ENCODE data around the gene SPSB3. TPM values are rescaled to one million over a fixed set of nuclear protein-coding genes. Genes with fewer than 3 reads are reported as not detected.
"Not testable (repeated sequence)": the region's sequence is repeated elsewhere in the genome, so short reads cannot be mapped to it uniquely, and the experiment has no call there.

SPSB3 gene
- total RNA-seq, 4 donors from 2014 or later: 86.2 to 161 (median 88.3) TPM

GRCh38 chr16:1800701-1801100 lies 18.3 kb upstream of the SPSB3 start:
- no peak for DNase-seq
- H3K27me3 ChIP-seq: no peaks in the 10 kb centered on the region
- H3K9me3 ChIP-seq: no peaks in the 10 kb centered on the region
- no peak overlapping the region for H3K4me3 ChIP-seq
- in situ Hi-C loops (cut with MboI; ENCODE audit: low sequenced_read_pairs in 4 of 4): no loop called here
- TF ChIP-seq POLR2A (IDR thresholded peaks at IDR 0.05): no peak
- TF ChIP-seq CTCF (IDR thresholded peaks at IDR 0.05 in 4 of 5, conservative IDR thresholded peaks at IDR 0.05 in 1 of 5): no peak
- no peaks in the 10 kb centered on the region for H3K4me1 ChIP-seq
- H3K36me3 ChIP-seq: peaks cover 0 to 3% of the 10 kb centered on the region in 2 donors
- H3K27ac ChIP-seq: no peak overlapping the region
- intact Hi-C loops (cut with DNase I; ENCODE audit: low total_unique reads): no loop called here
- ATAC-seq: peak in 1 of 2 donors; percentile 21

- intact Hi-C loops (cut with DNase I; ENCODE audit: low total_unique reads); ATAC-seq; in situ Hi-C loops (cut with MboI; ENCODE audit: low sequenced_read_pairs in 4 of 4): not testable (repeated sequence)
Measured at GRCh38 chr16:1799263-1799662, 16.9 kb upstream of the SPSB3 start.

GRCh38 chr16:1794908-1795666 lies 12.7 kb upstream of the SPSB3 start:
- Histone ChIP-seq H3K27me3 (no peaks in the 10 kb centered on the region), H3K9me3 (no peaks in the 10 kb centered on the region), H3K36me3 (peaks cover 0 to 4% of the 10 kb centered on the region in 2 donors), H3K4me1 (no peaks in the 10 kb centered on the region), H3K27ac (no peak overlapping the region), H3K4me3 (no peak overlapping the region)
- intact Hi-C loops (cut with DNase I; ENCODE audit: low total_unique reads): no loop called here
- no peak for TF ChIP-seq CTCF (IDR thresholded peaks at IDR 0.05 in 4 of 5, conservative IDR thresholded peaks at IDR 0.05 in 1 of 5)
- no peak for TF ChIP-seq POLR2A (IDR thresholded peaks at IDR 0.05)
- peak in 1 of 2 donors; percentile 9 for DNase-seq
- ATAC-seq: no peak
- in situ Hi-C loops (cut with MboI; ENCODE audit: low sequenced_read_pairs in 4 of 4): no loop called here

More at GRCh38 chr16:1799263-1799662, 16.9 kb upstream of the SPSB3 start:
- H3K4me3 ChIP-seq, DNase-seq, H3K27ac ChIP-seq, H3K4me1 ChIP-seq, H3K27me3 ChIP-seq, H3K9me3 ChIP-seq, H3K36me3 ChIP-seq: not testable (repeated sequence)

- H3K27ac ChIP-seq: no peak overlapping the region
- ATAC-seq: no peak
- no peak overlapping the region for H3K4me3 ChIP-seq
- no peak for TF ChIP-seq POLR2A (IDR thresholded peaks at IDR 0.05)
- TF ChIP-seq CTCF (IDR thresholded peaks at IDR 0.05 in 4 of 5, conservative IDR thresholded peaks at IDR 0.05 in 1 of 5): no peak
- in situ Hi-C loops (cut with MboI; ENCODE audit: low sequenced_read_pairs in 4 of 4) (no loop called here), intact Hi-C loops (cut with DNase I; ENCODE audit: low total_unique reads) (no loop called here)
- no peaks in the 10 kb centered on the region for H3K4me1 ChIP-seq
- H3K36me3 ChIP-seq: peaks cover 0 to 4% of the 10 kb centered on the region in 2 donors
- DNase-seq: peak in 1 of 2 donors; percentile 10
- no peaks in the 10 kb centered on the region for H3K27me3 ChIP-seq
- no peaks in the 10 kb centered on the region for H3K9me3 ChIP-seq
Measured at GRCh38 chr16:1794221-1794871, 12.0 kb upstream of the SPSB3 start.

GRCh38 chr16:1793578-1794220 lies 11.3 kb upstream of the SPSB3 start, which contains the start of gene IGFALS:
IGFALS (minus strand) TSS chr16:1793705; CDS start chr16:1793652, 53 bp downstream.
- H3K4me3 ChIP-seq: no peak within 1 kb of the TSS
- peak in 1 of 2 donors; percentile 8 for DNase-seq
- H3K27ac ChIP-seq: no peak within 1 kb of the TSS
- in situ Hi-C loops (cut with MboI; ENCODE audit: low sequenced_read_pairs in 4 of 4) (no loop called here), intact Hi-C loops (cut with DNase I; ENCODE audit: low total_unique reads) (no loop called here)
- TF ChIP-seq POLR2A (IDR thresholded peaks at IDR 0.05): no peak
- TF ChIP-seq CTCF (IDR thresholded peaks at IDR 0.05 in 4 of 5, conservative IDR thresholded peaks at IDR 0.05 in 1 of 5): no peak
- no peaks in the 10 kb centered on the region for H3K9me3 ChIP-seq
- no peak for ATAC-seq
- H3K4me1 ChIP-seq: no peaks in the 10 kb centered on the region
- peaks cover 0 to 11% of the 10 kb centered on the region in 2 donors for H3K36me3 ChIP-seq
- H3K27me3 ChIP-seq: no peaks in the 10 kb centered on the region

All from gastrocnemius medialis (tissue), 4 donors.